Breast epithelium (tissue), 4 donors: Measurements from ENCODE around the gene LYSMD2. TPM values are rescaled to one million over a fixed set of nuclear protein-coding genes. Genes with fewer than 3 reads are reported as not detected.

Source experiments
- DNase-seq, 2 donors: peaks; one replicate each; pipeline ENCODE4 v3.0.0-alpha.2; 2019; ENCODE audit warnings: low spot score in 2 of 2
- H3K27ac ChIP-seq, 2 donors: fragments of 200-600 bp; sonication (generic) in 1 of 2; one replicate each; pipeline ENCODE4 v1.5.1; 2016 to 2019; ENCODE audit warnings: mild to moderate bottlenecking in 1 of 2
- H3K27me3 ChIP-seq, 2 donors: fragments of 200-600 bp; sonication (generic) in 1 of 2; one replicate each; pipeline versions ENCODE4 v1.5.1 to v1.6.0; 2017 to 2019; ENCODE audit warnings: control low read depth in 1 of 2, mild to moderate bottlenecking in 1 of 2
- H3K36me3 ChIP-seq: fragments of 200-600 bp; one replicate; pipeline ENCODE4 v1.5.1; 2019
- H3K4me1 ChIP-seq, 2 donors: fragments of 200-600 bp; sonication (generic); one replicate each; pipeline ENCODE4 v1.5.1; 2016 to 2019; ENCODE audit warnings: control low read depth in 1 of 2
- H3K4me3 ChIP-seq, 3 donors: fragments of 200-600 bp; sonication (generic); 1 replicate in 2 of 3; 2 replicates in 1 of 3; pipeline ENCODE4 v1.5.1; 2016 to 2019; ENCODE audit warnings: mild to moderate bottlenecking in 3 of 3, moderate library complexity in 2 of 3
- H3K9me3 ChIP-seq, 2 donors: fragments of 200-600 bp; sonication (generic) in 1 of 2; one replicate each; pipeline ENCODE4 v1.5.1; 2016 to 2019; ENCODE audit warnings: control low read depth in 1 of 2
- POLR2A ChIP-seq: fragments of 450-650 bp; IDR thresholded peaks from one replicate; pipeline ENCODE4 v1.6.1; 2016; ENCODE audit warnings: antibody characterized with exemption, mild to moderate bottlenecking, moderate library complexity
- POLR2AphosphoS5 ChIP-seq, 3 donors: sonication (generic); formaldehyde crosslinking; IDR thresholded peaks; one replicate each; pipeline ENCODE4 v1.6.1; 2017; ENCODE audit warnings: antibody characterized with exemption in 3 of 3
- intact Hi-C: fragments of 100-400 bp; cut with DNase I; formaldehyde crosslinking; loops from one replicate; pipeline ENCODE4 v1.15.1; 2023; ENCODE audit warnings: low total_unique reads
- total RNA-seq, 3 donors: library from RNA; depleted of rRNA; stranded (reverse); fragments of >200 nt; gene quantifications; one replicate each; pipeline ENCODE4 v1.1.0, GENCODE V29; 2016
- TF ChIP-seq, protein P1 (sequence below), 3 donors: fragments of 450-650 bp; IDR thresholded peaks; one replicate each; pipeline ENCODE4 v1.5.1; 2016 to 2017; ENCODE audit warnings: antibody characterized with exemption in 3 of 3, mild to moderate bottlenecking in 3 of 3, moderate library complexity in 3 of 3

The LYSMD2 gene
- total RNA-seq, 3 donors from 2014 or later = 5.0 to 18.7 (median 15.8) TPM

- H3K36me3 ChIP-seq = no peaks in the 10 kb centered on the region
- H3K27me3 ChIP-seq = no peaks in the 10 kb centered on the region
- no peak overlapping the region for H3K4me3 ChIP-seq
- intact Hi-C loops = no loop called here
- DNase-seq = no peak
- no peaks in the 10 kb centered on the region for H3K9me3 ChIP-seq
- peak overlapping the region in 1 of 2 donors; percentile 61 for H3K27ac ChIP-seq
- no peaks in the 10 kb centered on the region for H3K4me1 ChIP-seq
- TF ChIP-seq POLR2AphosphoS5 (IDR thresholded peaks at IDR 0.05) (no peak), POLR2A (no peak)
- TF ChIP-seq, protein P1, sequence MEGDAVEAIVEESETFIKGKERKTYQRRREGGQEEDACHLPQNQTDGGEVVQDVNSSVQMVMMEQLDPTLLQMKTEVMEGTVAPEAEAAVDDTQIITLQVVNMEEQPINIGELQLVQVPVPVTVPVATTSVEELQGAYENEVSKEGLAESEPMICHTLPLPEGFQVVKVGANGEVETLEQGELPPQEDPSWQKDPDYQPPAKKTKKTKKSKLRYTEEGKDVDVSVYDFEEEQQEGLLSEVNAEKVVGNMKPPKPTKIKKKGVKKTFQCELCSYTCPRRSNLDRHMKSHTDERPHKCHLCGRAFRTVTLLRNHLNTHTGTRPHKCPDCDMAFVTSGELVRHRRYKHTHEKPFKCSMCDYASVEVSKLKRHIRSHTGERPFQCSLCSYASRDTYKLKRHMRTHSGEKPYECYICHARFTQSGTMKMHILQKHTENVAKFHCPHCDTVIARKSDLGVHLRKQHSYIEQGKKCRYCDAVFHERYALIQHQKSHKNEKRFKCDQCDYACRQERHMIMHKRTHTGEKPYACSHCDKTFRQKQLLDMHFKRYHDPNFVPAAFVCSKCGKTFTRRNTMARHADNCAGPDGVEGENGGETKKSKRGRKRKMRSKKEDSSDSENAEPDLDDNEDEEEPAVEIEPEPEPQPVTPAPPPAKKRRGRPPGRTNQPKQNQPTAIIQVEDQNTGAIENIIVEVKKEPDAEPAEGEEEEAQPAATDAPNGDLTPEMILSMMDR (IDR thresholded peaks at IDR 0.05) = no peak
These were observed 22.2 kb upstream of the LYSMD2 start for GRCh38 chr15:51759557-51760070.

- TF ChIP-seq, protein P1 (IDR thresholded peaks at IDR 0.05) = no peak
- no peak for TF ChIP-seq POLR2A
- no peak for TF ChIP-seq POLR2AphosphoS5 (IDR thresholded peaks at IDR 0.05)
- intact Hi-C loops = no loop called here
- no peak for DNase-seq
- H3K36me3 ChIP-seq = no peaks in the 10 kb centered on the region
- no peaks in the 10 kb centered on the region for H3K9me3 ChIP-seq
- H3K4me1 ChIP-seq = no peaks in the 10 kb centered on the region
- H3K27me3 ChIP-seq = no peaks in the 10 kb centered on the region
- no peak overlapping the region for H3K4me3 ChIP-seq
- peak overlapping the region in 1 of 2 donors; percentile 10 for H3K27ac ChIP-seq
These were observed 21.2 kb upstream of the LYSMD2 start for GRCh38 chr15:51758645-51759044.

DNA sequence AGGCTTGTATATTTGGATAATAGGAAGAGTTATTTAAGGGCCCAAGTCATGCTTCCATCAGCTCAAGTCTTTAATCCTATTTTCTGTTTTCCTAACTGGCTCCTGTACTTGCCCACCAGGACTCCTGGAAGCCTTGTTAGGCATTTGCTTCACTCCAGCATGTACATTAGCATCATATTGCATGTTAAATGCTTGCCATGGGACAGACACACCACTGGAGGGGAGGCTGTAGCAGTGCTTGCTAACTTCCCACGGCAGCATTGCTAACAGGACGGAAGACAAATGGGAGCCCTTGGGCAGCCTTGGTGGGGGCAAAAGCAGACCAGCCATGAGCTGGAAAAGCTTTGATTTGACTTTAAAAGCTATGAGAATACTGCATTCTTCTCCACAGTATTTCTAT is 20.0 kb upstream of the LYSMD2 start:
- Histone ChIP-seq H3K27ac (no peak overlapping the region), H3K9me3 (no peaks in the 10 kb centered on the region), H3K27me3 (no peaks in the 10 kb centered on the region), H3K4me3 (no peak overlapping the region), H3K4me1 (no peaks in the 10 kb centered on the region), H3K36me3 (no peaks in the 10 kb centered on the region)
- intact Hi-C loops = no loop called here
- DNase-seq = no peak
- TF ChIP-seq, protein P1 (IDR thresholded peaks at IDR 0.05) = no peak
- TF ChIP-seq POLR2A (no peak), POLR2AphosphoS5 (IDR thresholded peaks at IDR 0.05) (no peak)

DNA sequence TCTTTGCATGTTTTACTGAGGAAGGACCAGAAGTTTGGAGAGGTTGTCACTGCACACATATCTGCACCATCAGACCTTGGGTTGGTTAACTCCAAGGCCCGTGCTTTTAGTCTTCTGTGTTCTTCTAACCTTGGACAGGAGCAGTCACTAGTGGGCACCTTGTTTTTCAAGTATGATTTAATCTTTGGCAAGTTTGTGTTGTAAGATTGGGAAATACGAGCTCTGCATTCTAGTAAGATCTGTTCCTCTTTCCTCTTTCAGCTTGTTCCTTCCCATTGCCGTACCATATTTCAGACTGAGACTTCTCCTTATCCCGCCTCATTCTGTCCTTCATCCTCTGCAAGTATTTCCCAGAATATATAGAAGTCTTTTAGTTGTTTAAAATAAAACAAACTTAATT is 19.0 kb upstream of the LYSMD2 start:
- no peaks in the 10 kb centered on the region for H3K4me1 ChIP-seq
- H3K4me3 ChIP-seq = no peak overlapping the region
- intact Hi-C loops = no loop called here
- no peaks in the 10 kb centered on the region for H3K9me3 ChIP-seq
- TF ChIP-seq POLR2A = no peak
- TF ChIP-seq POLR2AphosphoS5 (IDR thresholded peaks at IDR 0.05) = no peak
- TF ChIP-seq, protein P1 (IDR thresholded peaks at IDR 0.05) = no peak
- no peaks in the 10 kb centered on the region for H3K36me3 ChIP-seq
- H3K27ac ChIP-seq = no peak overlapping the region
- H3K27me3 ChIP-seq = no peaks in the 10 kb centered on the region
- no peak for DNase-seq

DNA sequence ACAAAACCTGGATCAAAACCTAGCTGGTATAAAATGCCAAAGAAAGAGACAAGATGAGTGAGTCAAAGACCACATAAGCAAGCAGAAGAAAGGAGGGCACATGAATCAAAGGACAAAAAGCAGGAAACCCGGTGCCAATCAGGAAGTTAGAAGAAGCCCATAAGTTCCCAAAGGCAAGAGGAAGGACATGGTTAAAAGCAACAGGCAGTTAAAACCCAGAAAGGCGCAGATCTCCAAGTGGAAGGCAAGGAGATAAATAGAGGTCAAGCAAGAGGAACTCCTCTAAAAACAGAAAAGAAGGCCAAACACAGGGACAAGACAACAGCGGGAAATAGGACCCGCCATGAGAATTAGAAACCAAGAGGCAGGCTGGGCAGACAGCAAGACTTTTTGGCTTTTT is 18.3 kb upstream of the LYSMD2 start:
- H3K36me3 ChIP-seq = no peaks in the 10 kb centered on the region
- H3K27ac ChIP-seq = no peak overlapping the region
- no peak for TF ChIP-seq POLR2A
- TF ChIP-seq, protein P1 (IDR thresholded peaks at IDR 0.05) = no peak
- TF ChIP-seq POLR2AphosphoS5 (IDR thresholded peaks at IDR 0.05) = no peak
- no peak overlapping the region for H3K4me3 ChIP-seq
- intact Hi-C loops = no loop called here
- H3K27me3 ChIP-seq = no peaks in the 10 kb centered on the region
- peaks cover 0 to 4% of the 10 kb centered on the region in 2 donors for H3K4me1 ChIP-seq
- no peaks in the 10 kb centered on the region for H3K9me3 ChIP-seq
- no peak for DNase-seq
